Ovary (tissue), 9 donors: Measurements from ENCODE around the gene RBX1. TPM values are rescaled to one million over a fixed set of nuclear protein-coding genes. Genes with fewer than 3 reads are reported as not detected.
"Not testable (repeated sequence)": the region's sequence is repeated elsewhere in the genome, so short reads cannot be mapped to it uniquely, and the experiment has no call there.

Source experiments
- DNase-seq, 5 donors: peaks; one replicate each; pipeline ENCODE4 v3.0.0-alpha.2; 2019 to 2020
- H3K27ac ChIP-seq, 2 donors: fragments of 200-600 bp; one replicate each; pipeline versions ENCODE4 v1.5.1 to v1.8.0; 2019 to 2022
- H3K27me3 ChIP-seq: fragments of 200-600 bp; one replicate; pipeline ENCODE4 v1.8.0; 2022
- H3K36me3 ChIP-seq: fragments of 200-600 bp; sonication (generic); one replicate; pipeline ENCODE4 v1.5.1; 2019
- H3K4me1 ChIP-seq: one replicate; pipeline ENCODE4 v1.8.1; 2013; ENCODE audit warnings: mild to moderate bottlenecking, moderate library complexity; ENCODE audit not compliant: insufficient read depth
- H3K4me3 ChIP-seq: fragments of 200-600 bp; sonication (generic); one replicate; pipeline ENCODE4 v1.5.1; 2017
- H3K9me3 ChIP-seq, 2 donors: fragments of 200-600 bp in 1 of 2; sonication (generic) in 1 of 2; one replicate each; pipeline versions ENCODE4 v1.5.1 to v1.8.1; 2013 to 2019; ENCODE audit warnings: mild to moderate bottlenecking in 1 of 2, moderate library complexity in 1 of 2
- EP300 ChIP-seq: sonication (generic); formaldehyde crosslinking; IDR thresholded peaks from one replicate; pipeline ENCODE4 v1.6.1; 2017; ENCODE audit warnings: antibody characterized with exemption
- POLR2A ChIP-seq: fragments of 450-650 bp; IDR thresholded peaks from one replicate; pipeline ENCODE4 v1.6.1; 2017; ENCODE audit warnings: antibody characterized with exemption, mild to moderate bottlenecking, moderate library complexity
- WGBS, 3 donors: extraction: QIAGEN DNeasy Blood & Tissue Kit in 1 of 3; methylation state at CpG; one replicate each; pipeline versions ENCODE4 v1.1.5 to v1.1.7; 2013 to 2017; 5-methylcytosine and 5-hydroxymethylcytosine counted together
- intact Hi-C, 4 donors: fragments of 100-400 bp; cut with DNase I; formaldehyde crosslinking; loops; one replicate each; pipeline versions ENCODE4 v1.11.0 to v1.15.1; 2022 to 2023
- polyA plus RNA-seq, 2 donors: library from polyadenylated mRNA; stranded (reverse); fragments of 200-250 nt in 1 of 2; fragments of 350-450 nt in 1 of 2; fragmentation: Illumina TruSeq in 1 of 2; extraction: RNeasy Lipid Tissue Mini Kit (QIAGEN cat#74804) in 1 of 2; gene quantifications; one replicate each; pipeline ENCODE4 v1.2.3, GENCODE V29; 2013 to 2014
- total RNA-seq, 7 donors: library from RNA; depleted of rRNA in 2 of 7; stranded (reverse); fragments of >200 nt in 2 of 7; fragmentation: NEBNext Ultra II Directional in 3 of 7; extraction: Animal tissue kit (Norgen Biotek cat#: 25700) in 3 of 7; gene quantifications; one replicate each; pipeline versions ENCODE4 v1.1.0 to v1.2.4, GENCODE V29; 2016 to 2023
- TF ChIP-seq, protein P1 (sequence below), 3 donors: fragments of 450-650 bp in 2 of 3; fragments of 200-600 bp in 1 of 3; IDR thresholded peaks; one replicate each; pipeline versions ENCODE4 v1.5.1 to v1.8.0; 2016 to 2022; ENCODE audit warnings: antibody characterized with exemption in 3 of 3, mild to moderate bottlenecking in 1 of 3
- donor health status: DM: no; HTN: no; CAD: no; lungs with moderate emphysema.
- donor health status: DM: no; HTN: no; CAD: no.
- donor health status: Bipolar disorder and iron deficiency.
- donor health status: DM: yes; HTN: yes; CAD: no.
- donor health status: DM: no; HTN: no; CAD: no.
- donor health status: DM: yes; HTN: yes; CAD: no.

The RBX1 gene
- total and polyA plus RNA-seq, 9 donors = 22.3 to 45.1 (median 38.7) TPM

GRCh38 chr22:41000040-41000565, 48.9 kb downstream of the RBX1 start:
- TF ChIP-seq EP300 (no peak), POLR2A (no peak)
- TF ChIP-seq, protein P1, sequence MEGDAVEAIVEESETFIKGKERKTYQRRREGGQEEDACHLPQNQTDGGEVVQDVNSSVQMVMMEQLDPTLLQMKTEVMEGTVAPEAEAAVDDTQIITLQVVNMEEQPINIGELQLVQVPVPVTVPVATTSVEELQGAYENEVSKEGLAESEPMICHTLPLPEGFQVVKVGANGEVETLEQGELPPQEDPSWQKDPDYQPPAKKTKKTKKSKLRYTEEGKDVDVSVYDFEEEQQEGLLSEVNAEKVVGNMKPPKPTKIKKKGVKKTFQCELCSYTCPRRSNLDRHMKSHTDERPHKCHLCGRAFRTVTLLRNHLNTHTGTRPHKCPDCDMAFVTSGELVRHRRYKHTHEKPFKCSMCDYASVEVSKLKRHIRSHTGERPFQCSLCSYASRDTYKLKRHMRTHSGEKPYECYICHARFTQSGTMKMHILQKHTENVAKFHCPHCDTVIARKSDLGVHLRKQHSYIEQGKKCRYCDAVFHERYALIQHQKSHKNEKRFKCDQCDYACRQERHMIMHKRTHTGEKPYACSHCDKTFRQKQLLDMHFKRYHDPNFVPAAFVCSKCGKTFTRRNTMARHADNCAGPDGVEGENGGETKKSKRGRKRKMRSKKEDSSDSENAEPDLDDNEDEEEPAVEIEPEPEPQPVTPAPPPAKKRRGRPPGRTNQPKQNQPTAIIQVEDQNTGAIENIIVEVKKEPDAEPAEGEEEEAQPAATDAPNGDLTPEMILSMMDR (IDR thresholded peaks at IDR 0.05) = no peak
- Histone ChIP-seq H3K27ac (no peak overlapping the region), H3K9me3 (no peaks in the 10 kb centered on the region), H3K4me1 (no peaks in the 10 kb centered on the region), H3K36me3 (no peaks in the 10 kb centered on the region), H3K27me3 (no peaks in the 10 kb centered on the region), H3K4me3 (no peak overlapping the region)
- DNase-seq = no peak
- 82 to 95% (median 87%) methylated on average over 2 of the region's 2 CpGs for WGBS, 3 donors
- intact Hi-C loops = no loop called here

- intact Hi-C loops = no loop called here
- no peak for TF ChIP-seq EP300
- TF ChIP-seq, protein P1 (IDR thresholded peaks at IDR 0.05) = no peak
- TF ChIP-seq POLR2A = no peak
- 77 to 79% (median 78%) methylated on average over 9 of the region's 9 CpGs for WGBS, 3 donors
These were observed 50.0 kb downstream of the RBX1 start for GRCh38 chr22:41000941-41001721.

DNA sequence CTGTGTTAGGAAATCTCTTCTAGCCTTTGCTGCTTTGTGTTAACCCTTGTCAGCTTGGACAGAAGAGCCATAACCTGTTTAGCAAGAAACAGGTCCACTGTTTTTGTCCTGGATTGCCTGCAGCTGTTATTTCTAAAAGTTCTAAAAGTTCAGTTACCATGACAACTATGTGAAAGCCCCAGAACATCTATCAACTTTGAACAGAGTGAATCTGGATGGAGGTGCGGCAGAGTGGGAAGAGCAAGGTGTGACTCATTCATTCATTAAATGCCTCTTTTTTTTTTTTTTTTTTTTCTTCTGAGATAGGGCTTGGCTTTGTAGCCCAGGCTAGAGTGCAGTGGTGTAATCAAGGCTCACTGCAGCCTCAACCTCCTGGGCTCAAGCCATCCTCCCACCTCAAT, 50.5 kb downstream of the RBX1 start:
- 13 to 24% (median 15%) methylated on average over 1 of the region's 1 CpG for WGBS, 3 donors
- no peaks in the 10 kb centered on the region for H3K27me3 ChIP-seq
- intact Hi-C loops = no loop called here
- no peak overlapping the region for H3K27ac ChIP-seq
- DNase-seq = no peak
- no peaks in the 10 kb centered on the region for H3K36me3 ChIP-seq
- no peak overlapping the region for H3K4me3 ChIP-seq
- no peaks in the 10 kb centered on the region for H3K4me1 ChIP-seq
- no peaks in the 10 kb centered on the region for H3K9me3 ChIP-seq
- TF ChIP-seq EP300 (no peak), POLR2A (no peak)
- TF ChIP-seq, protein P1 (IDR thresholded peaks at IDR 0.05) = no peak

More at GRCh38 chr22:41000941-41001721, 50.0 kb downstream of the RBX1 start:
- H3K36me3 ChIP-seq = no peaks in the 10 kb centered on the region
- no peak overlapping the region for H3K4me3 ChIP-seq
- no peak overlapping the region for H3K27ac ChIP-seq
- H3K27me3 ChIP-seq = no peaks in the 10 kb centered on the region
- H3K9me3 ChIP-seq = no peaks in the 10 kb centered on the region
- no peaks in the 10 kb centered on the region for H3K4me1 ChIP-seq
- no peak for DNase-seq

- WGBS, 3 donors = 93 to 95% (median 94%) methylated on average over 11 of the region's 11 CpGs
- H3K27me3 ChIP-seq, H3K36me3 ChIP-seq, H3K4me1 ChIP-seq, H3K9me3 ChIP-seq, H3K4me3 ChIP-seq, H3K27ac ChIP-seq, intact Hi-C loops, DNase-seq: not testable (repeated sequence)
These were observed 51.2 kb downstream of the RBX1 start for GRCh38 chr22:41002386-41002785.

- Histone ChIP-seq H3K27me3 (no peaks in the 10 kb centered on the region), H3K4me3 (no peak overlapping the region), H3K36me3 (no peaks in the 10 kb centered on the region), H3K4me1 (no peaks in the 10 kb centered on the region), H3K9me3 (no peaks in the 10 kb centered on the region), H3K27ac (no peak overlapping the region)
- intact Hi-C loops = no loop called here
- DNase-seq = no peak
- TF ChIP-seq, protein P1 (IDR thresholded peaks at IDR 0.05) = no peak
- no peak for TF ChIP-seq POLR2A
- no peak for TF ChIP-seq EP300
- WGBS, 3 donors = 72 to 74% (median 73%) methylated on average over 10 of the region's 10 CpGs
These were observed 51.9 kb downstream of the RBX1 start for GRCh38 chr22:41003066-41003465.
